AG08396 (cell line): ENCODE measurements around the gene C5orf46.
"Not testable (repeated sequence)": the region's sequence is repeated elsewhere in the genome, so short reads cannot be mapped to it uniquely, and the experiment has no call there.

Source experiments
- DNase-seq: peaks from one replicate; pipeline ENCODE4 v3.0.0; 2012; ENCODE audit warnings: low spot score, mixed read lengths

Gene C5orf46

DNA sequence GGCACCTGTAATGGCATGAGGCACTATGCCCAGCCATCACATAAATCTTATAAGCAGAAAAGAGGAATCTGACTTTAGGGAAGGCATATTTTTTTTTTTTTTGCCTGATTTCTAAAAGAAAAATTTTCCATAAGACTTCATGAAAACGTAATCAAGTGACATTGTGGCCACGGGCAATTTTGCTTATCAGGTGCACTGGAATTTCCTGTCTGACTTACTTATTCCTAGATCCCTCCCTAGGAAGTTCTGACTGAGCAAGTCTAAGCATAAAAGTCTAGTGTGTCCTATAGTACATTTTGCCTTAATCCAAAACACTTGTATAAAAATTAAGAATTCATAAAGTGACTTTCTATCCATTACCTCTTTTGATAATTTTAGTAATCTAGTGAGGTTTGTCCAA, 12.5 kb downstream of the C5orf46 start:
- DNase-seq = no peak

DNA sequence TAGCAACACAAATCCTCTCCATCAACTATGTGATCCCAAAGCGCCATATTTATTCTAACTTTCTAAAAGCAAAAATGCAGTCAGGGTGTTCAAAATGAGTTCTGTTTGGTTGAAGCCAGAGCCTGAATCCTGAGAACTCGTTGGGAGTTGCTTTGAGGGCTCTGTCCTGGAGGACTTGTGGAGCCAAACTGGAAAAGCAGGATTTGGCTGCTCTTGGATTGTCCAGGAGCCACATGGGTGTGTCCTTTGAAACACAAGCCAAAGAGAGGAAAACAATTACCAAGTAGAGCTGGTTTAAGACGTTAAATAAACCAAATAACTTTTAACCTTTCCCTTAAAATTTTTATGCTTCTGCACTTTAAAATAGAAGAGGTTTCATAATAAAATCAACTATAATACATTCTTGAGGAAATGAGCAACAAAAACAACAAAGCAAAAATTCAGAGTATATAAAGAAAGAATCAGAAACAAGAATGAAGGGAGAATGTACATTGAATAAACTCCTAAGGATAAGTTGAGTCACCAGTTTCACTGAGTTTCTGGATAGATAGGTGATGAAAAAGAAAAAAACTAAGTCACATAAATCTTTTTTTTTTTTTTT, 13.5 kb downstream of the C5orf46 start:
- DNase-seq = no peak

DNA sequence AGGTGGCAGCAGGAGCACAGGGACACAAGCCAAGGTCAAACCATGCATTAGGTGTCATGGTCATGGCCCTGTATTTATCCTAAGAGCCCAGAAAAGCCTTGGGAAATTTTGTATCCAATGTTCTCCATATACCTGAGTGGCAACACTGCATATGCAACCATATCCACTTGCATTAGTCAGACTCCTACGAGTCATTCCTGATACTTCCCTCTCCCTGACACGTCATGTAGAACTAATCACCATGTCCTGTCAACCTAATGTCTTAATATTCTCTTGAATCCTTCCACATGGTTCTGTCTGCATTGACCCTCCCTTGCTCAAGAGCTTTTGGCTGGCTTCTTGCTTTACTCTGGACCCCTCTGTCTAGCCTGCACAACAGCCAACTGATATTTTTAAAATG, 18.4 kb downstream of the C5orf46 start:
- no peak for DNase-seq

DNA sequence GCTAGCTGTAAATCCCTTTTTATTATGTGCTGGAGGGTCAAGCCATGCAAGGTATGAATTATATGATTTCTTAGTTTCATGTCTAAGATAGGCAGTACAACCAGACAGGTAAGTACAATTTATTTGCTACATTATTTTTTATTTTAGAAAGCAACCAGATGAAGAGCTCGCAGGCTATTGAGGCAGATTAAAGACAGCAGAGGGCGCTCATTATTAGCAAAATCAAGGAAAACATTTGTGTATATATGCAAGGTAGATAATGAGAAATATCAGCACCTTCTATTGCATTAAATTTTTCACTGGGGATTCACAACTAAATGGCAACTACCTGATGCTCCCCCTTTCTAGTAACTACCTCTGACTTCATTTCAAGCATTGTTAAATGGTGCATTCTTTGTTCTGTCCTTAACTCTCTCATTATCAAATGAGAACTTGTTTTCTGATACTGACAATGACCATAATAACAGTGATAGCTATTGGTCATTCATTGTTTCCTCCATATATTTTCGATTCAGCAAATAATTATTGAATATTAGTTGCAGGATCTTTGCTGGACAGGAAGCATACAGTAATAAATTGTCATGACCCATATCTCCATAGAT, 19.2 kb downstream of the C5orf46 start:
- DNase-seq = peak; percentile 5

DNA sequence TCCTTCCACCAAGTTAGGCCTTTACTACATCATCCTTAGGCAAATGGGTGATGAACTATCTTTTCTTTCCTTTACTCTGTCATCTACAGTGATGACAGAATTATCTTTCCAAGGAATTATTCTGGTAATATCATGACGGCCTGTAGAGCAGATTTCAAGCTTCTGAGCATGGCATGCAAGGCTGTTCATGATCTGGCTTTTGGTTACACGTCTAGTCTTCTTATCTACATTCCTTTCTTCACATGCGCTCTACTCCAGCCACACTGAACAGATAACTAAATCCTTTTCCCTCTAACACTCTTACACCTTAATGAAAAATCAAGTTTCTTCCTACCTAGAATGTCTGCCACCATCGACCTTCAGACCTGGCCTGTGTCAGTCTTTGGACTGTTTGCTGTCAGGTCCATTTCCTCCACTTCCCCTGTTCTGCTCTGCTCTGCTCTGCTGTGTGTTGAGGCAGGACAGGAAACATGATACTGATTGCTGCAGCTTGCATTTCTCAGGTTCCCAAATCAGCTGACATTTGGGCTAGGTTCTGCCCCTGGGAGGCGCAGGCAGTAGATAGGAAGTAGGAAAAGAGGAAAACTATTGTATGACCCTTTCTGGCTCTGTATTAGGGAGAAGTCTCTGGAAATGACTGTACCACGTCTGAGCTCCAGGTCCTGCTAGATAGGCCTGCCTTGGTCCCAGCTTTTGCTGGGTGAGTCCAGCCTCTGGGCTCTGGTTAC, 23.6 kb downstream of the C5orf46 start:
- no peak for DNase-seq

DNA sequence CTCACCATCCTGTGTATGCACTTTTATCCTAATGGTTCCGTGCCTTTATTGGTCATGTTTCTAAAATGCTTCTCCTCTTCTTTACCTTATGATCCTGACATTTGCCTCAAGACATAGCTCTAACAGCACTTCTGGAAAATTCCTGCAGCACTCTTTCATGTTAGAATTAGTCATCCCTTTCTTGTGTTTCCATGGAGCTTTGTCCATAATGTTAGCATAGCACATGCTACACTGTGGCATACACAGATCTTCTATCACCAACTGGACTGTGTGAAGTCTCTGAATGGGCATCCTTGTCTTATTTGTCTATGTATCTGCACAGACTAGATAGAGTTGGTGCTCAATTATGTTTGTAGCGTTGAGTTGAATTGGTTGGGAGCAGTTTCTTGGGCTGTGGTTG, 25.9 kb downstream of the C5orf46 start:
- DNase-seq = no peak

DNA sequence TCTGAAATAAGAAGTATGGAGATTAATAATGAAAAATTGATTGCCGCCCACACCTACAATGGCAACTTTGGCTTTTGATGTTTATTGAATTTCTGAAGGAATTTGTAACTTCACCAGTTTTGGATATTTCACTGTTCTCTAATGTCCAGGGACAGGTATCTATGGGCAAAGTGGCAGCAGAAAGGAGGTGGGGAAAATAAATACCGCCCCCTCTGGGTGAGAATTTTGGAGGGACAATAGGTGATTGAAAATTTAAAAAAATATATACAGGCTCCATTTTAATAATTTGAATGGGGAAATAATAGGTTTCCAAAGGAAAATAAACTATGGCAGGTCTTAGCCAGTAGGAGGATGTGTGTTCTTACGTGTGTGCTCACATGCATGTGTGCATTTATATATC, 26.6 kb downstream of the C5orf46 start:
- no peak for DNase-seq

DNA sequence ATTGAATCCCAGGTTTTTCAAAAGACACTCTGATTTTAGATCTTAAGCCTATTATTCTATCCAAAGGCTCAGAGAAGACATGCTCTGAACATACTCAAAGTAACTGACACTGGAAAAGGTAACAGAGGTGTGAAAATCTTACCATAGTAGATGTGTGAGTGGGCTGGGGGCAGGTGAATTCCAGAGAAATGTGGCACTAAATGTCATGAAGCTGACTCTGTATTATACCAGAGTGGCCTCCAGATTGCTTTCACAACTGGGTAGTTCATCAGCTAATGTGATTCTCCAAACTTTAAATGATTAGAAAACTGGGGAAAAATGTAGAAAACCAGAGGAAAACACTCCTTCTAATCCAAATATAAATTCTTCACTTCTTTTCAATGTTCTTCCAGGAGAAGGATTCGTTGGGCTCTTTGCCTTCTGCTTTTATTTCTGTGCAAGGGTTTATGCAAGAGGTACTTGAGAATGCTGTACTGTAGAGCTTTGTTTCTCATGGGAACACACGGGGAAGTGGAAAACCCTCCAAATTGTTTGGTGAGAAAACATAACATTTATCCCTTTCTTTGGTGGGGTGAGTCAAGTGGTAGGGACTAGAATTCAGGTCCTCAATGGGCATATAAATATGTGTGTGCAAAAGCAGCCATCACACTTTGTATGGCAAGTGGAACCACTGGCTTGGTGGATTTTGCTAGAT, 28.1 kb downstream of the C5orf46 start, which contains the start of gene SCGB3A2:
Gene SCGB3A2 (plus strand): TSS at position 646 of the 694 bp plus-strand sequence. CDS start 93 bp downstream, outside the sequence.
- DNase-seq = no peak

DNA sequence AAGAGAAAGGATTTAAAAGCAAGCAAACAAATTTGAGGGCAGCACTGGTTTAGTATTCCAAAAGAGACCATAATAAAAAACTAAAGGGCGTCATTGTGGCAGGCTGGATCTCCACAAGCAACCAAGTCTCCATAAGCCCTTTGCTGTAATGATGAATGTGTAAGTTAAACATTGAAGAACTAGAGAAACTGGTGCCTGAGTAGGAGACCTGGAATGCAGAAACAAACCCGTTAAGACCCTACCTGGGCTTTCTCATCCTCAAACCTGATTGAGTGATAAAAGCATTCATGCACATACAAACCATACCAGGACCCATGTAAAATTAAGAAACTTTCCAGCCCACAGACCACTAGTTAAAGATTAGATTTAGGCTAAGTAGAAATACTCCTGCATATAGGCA, 29.7 kb downstream of the C5orf46 start:
- no peak for DNase-seq

DNA sequence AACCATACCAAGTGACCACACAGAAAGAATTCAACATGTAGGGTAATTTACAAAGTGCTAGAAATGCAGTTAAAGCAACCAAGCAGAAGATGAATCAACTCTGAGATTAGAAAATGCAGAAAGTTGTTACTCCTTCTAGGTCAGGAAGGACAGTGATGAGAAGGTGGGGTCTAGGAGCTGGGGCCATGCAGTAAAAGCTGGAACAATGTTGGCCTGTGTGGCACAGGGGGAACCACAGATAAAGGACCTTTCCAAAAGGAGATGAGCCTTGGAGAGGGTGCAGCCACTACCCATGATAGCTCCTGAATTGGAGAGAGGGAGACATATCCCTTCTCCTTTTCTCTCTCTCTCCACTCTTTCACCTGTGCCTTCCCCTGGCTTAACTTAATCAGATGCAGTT, 30.2 kb downstream of the C5orf46 start:
- no peak for DNase-seq

DNA sequence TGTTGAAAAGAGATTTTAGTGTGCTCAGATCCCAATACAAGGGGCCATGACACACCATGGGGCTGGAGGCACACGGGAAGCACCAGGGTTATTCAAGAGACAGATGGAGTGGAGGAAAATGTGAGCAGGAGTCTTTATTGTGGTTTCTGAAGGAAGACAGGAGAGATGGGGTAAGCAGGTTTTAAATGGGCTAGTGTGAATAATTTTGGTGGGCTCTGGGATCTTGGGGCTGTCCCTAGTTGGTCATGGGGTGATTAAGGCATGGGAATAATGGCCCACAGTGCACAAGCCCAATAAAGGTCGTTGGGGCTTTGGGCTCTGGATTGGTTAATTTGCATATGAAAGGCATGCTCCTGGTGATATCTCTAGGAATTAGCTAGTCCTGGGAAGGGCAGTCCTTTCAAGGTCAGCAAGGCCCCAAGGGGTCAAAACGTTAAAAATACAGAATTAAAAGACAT, 31.4 kb downstream of the C5orf46 start:
- no peak for DNase-seq

DNA sequence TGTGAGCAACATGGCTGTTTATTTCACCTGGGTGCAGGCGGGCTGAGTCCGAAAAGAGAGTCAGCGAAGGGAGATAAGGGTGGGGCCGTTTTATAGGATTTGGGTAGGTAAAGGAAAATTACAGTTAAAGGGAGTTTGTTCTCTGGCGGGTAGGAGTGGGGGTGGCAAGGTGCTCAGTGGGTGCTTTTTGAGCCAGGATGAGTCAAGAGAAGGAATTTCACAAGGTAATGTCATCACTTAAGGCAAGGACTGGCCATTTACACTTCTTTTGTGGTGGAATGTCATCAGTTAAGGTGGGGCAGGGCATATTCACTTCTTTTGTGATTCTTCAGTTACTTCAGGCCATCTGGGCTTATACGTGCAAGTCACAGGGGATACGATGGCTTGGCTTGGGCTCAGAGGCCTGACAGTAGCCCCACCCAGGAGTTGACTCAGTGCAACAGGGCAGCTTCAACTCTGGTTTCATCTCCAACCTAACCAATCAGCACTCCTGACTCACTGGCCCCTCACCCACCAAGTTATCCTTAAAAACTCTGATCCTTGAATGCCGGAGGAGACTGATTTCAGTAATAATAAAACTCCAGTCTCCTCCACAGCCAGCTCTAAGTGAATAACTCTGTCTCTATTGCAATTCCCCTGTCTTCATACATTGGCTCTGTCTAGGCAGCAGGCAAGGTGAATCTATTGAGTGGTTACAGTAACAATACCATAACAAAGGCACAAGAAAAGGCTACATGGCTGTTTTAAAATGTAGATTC, 32.0 kb downstream of the C5orf46 start:
- DNase-seq = not testable (repeated sequence)

DNA sequence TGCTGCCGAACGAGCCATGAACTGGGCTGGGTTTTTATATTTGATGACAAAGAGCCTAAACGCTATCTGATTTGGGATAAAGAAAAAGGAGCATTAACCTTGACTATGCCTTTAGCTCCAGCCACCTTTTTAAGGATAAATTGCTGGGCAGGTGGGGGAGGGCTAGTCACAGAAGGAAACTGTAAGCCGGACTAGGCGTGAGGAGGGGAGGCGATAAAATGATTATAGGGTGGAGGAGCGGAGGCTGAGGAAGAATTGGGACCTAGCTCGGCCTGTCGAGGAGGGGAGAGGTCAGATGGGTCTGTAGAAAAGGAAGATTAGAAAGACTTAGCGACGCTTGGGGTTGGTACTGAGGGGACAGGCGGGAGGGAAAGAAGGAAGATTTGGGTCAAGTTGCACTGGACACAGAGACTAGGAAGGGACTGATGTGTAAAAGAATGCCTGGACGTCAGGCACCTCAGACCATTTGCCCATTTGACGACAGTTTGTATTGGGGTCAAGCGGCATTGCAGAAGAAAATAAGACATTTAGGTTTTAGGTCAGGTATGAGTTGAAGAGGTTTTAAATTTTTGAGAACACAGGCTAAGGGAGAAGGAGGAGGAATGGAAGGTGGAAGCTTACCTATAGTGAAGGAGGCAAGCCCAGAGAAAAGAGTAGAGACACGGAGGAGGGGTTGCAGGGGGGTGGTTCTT, 33.4 kb downstream of the C5orf46 start:
- not testable (repeated sequence) for DNase-seq

DNA sequence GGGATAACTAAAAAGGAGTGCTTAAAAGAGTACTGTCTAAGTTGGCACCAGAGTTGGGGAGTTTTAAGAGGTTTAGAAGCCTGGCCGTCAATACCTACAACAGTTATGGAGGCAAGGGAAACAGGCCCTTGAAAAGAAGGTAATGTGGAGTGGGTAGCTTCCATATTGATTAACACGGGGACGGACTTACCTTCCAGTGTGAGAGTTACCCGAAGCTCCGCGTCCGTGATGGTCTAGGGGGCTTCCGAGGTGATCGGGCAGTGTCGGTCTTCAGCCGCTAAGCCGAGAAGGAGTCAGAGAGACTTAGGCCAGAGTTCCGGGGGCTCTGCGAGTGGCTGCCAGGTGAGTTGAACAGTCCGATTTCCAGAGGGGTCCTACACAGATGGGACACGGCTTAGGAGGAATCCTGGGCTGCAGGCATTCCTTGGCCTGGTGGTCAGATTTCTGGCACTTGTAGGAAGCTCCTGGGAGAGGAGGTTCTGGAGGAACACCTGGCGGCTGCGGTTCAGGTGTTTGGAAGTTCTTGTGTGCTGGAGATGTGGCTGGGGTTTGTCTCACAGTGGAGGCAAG, 34.3 kb downstream of the C5orf46 start:
- DNase-seq = not testable (repeated sequence)

DNA sequence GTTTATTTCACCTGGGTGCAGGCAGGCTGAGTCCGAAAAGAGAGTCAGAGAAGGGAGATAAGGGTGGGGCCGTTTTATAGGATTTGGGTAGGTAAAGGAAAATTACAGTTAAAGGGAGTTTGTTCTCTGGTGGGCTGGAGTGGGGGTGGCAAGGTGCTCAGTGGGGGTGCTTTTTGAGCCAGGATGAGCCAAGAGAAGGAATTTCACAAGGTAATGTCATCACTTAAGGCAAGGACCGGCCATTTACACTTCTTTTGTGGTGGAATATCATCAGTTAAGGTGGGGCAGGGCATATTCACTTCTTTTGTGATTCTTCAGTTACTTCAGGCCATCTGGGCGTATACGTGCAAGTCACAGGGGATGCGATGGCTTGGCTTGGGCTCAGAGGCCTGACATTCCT, 36.4 kb downstream of the C5orf46 start:
- DNase-seq = not testable (repeated sequence)

DNA sequence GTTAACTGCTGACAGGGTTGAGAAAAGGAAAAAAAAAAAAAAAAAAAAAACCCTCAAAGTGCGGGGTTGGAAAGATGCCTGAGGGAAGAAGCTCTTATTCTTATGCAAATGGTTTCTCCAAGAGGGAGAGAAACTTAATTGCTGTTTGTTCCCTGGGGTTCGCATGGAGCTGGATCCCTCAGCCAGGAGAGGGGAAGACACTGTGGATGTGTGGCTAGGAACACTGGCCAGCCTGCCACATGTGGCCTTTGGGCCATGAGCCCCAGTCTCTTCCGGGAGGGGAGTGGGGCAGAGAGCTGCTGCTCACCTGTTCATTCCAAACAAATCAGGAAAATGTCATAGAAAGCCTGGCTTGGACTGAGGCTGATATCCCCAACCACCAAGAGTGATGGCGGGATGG, 37.2 kb downstream of the C5orf46 start:
- no peak for DNase-seq

DNA sequence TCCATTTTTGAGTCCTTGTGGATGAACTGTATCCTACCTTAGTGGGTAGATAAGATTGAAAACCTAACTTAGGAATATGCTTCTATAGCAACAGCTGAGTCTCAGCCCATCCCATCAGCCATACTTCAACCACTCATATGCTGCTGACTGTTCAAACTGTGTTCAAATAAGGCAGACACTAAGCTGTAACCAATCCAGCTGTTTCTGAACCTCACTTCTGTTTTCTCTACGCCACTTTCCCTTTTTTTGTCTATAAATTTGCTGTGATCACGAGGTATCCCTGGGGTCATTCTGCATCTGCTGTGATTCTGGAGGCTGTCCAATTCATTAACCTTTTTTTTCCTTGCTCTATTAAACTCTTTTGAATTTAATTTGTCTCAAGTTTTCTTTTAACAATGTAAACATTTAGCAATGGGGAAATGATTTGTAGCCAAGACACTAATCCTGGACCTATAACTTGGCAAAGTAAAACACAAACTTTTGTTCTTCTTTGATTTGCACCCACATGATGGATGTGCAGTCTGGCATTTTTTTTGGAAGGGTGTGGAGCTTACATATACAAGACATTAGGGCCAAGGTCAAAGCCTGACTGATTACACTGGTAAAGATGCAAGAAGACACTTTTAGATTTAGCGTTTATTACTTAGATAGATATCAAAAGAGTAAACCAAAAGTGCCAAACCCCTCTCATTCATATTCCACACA, 42.7 kb downstream of the C5orf46 start:
- no peak for DNase-seq

DNA sequence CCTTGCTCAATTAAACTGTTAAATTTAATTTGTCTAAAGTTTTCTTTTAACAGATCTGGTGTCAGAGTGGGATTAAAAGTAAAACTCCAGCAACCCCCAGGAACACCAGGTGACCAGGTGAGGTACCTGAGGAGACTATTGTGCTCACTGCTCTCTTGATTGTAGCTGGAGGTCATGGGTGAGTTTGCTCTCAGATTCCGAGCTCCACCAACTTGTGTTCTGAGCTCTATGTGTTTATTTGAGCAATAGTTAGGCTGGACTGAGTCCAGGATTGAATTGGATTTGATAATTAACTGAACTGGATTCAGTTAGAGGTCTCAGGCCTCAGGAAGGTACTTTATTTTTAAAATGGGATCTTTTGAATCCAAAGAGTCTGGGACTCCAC, 45.7 kb downstream of the C5orf46 start:
- no peak for DNase-seq

DNA sequence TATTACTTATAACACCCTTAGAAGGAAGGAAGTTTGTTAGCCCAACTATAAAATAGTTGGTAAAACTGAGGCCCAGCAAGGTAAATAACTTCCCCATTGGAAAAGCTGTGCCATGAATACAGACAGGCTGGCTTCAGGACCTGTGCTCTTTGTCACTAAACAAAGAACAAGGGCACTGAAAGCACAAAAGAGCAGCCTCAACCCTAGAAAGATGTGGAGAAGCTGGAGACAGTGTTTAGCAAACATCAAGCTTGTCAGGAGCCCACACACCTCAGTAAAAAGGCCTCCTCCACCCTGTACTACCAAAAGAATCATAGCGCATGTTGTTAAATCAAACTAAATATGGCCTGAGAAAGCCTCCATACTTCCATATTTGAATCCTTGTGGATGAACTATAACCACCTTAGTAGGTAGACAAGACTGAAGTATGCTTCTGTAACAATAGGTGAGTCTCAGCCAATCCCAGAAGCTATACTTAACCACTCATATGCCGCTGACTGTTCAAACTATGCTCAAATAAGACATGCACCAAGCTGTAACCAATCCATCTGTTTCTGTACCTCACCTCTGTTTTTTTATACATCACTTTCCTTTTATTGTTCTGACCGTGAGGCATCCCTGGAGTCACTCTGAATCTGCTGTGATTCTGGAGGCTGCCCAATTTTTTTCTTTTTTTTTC, 46.2 kb downstream of the C5orf46 start:
- DNase-seq = no peak

DNA sequence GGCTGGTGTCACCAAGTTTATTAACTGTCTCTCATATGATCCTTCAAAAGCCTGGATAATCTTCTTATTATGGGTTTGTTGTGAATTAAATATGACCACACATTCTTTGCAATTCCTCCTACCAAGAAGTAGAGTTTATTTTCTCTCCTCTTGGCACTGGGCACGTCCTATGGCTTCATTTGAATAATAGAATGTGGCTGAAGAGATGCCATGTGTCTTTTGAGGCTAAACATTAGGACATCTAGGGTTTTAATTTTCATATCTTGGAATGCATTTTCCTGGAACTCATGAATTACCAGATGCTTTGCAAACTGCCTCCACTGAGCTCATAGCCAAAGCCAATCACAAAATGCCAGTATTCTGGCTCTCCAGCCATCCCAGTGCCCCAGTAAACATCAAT, 47.8 kb downstream of the C5orf46 start:
- DNase-seq = no peak
